GM10248 (cell line): ENCODE results near the gene CDYL.

ENCODE experiments used
- CTCF ChIA-PET: fragments of 300-600 bp; sonication (Branson Sonifier 250); formaldehyde crosslinking; extraction: SDS; loops from one replicate; lab custom pipeline; 2021; ENCODE audit warnings: antibody characterized with exemption; lab: Yijun Ruan, JAX
- POLR2A ChIA-PET: fragments of 350-650 bp; sonication (Branson Sonifier 250); formaldehyde crosslinking; extraction: SDS; loops from one replicate; lab custom pipeline; 2020; ENCODE audit warnings: antibody characterized with exemption; lab: Yijun Ruan, JAX
- DNase-seq: peaks from one replicate; pipeline ENCODE4 v3.0.0; 2012; ENCODE audit errors: extremely low spot score
- TF ChIP-seq, protein P1 (sequence below): IDR thresholded peaks from 2 replicates; pipeline ENCODE4 v1.5.1; 2012; ENCODE audit warnings: mild to moderate bottlenecking, low read depth; ENCODE audit errors: extremely low read depth, missing control alignments, control extremely low read depth

The CDYL gene

DNA sequence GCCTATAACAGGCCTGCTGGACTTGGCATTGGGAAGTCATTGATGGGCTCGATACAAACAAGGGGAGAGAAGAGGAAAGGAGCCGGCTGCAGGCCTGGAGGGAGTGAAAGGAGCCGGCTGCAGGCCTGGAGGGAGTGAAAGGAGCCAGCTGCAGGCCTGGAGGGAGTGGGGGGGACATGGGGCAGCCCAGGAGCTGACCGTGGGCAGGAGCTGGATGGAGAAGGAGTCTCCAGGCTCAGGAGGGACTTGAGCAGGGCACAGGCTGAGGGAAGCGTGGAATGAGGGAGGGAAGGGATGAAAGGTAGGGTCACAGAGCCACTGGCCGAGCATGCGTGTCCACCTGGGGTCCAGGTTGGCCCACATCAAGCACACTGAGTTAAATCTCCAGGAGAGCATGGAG is 195.6 kb downstream of the CDYL start:
- no peak for DNase-seq
- POLR2A ChIA-PET: no interaction called here
- TF ChIP-seq, protein P1, sequence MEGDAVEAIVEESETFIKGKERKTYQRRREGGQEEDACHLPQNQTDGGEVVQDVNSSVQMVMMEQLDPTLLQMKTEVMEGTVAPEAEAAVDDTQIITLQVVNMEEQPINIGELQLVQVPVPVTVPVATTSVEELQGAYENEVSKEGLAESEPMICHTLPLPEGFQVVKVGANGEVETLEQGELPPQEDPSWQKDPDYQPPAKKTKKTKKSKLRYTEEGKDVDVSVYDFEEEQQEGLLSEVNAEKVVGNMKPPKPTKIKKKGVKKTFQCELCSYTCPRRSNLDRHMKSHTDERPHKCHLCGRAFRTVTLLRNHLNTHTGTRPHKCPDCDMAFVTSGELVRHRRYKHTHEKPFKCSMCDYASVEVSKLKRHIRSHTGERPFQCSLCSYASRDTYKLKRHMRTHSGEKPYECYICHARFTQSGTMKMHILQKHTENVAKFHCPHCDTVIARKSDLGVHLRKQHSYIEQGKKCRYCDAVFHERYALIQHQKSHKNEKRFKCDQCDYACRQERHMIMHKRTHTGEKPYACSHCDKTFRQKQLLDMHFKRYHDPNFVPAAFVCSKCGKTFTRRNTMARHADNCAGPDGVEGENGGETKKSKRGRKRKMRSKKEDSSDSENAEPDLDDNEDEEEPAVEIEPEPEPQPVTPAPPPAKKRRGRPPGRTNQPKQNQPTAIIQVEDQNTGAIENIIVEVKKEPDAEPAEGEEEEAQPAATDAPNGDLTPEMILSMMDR: no peak
- CTCF ChIA-PET: no interaction called here

DNA sequence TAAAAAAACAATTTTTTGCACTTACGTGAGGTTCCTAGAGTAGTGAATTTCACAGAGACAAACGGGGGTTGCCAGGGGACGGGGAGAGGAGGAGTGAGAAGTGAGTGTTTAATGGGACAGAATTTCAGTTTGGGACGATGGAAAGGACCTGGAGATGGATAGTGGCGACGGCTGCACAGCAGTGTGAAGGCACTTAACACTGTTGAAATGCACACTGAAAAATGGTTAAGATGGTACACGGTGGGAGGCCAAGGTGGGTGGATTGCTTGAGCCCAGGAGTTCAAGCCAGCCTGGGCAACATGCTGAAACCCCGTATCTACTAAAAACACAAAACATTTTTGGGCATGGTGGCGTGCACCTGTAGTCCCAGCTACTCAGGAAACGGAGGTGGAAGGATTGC is 196.2 kb downstream of the CDYL start:
- TF ChIP-seq, protein P1: no peak
- ChIA-PET CTCF (no interaction called here), POLR2A (no interaction called here)
- DNase-seq: no peak

DNA sequence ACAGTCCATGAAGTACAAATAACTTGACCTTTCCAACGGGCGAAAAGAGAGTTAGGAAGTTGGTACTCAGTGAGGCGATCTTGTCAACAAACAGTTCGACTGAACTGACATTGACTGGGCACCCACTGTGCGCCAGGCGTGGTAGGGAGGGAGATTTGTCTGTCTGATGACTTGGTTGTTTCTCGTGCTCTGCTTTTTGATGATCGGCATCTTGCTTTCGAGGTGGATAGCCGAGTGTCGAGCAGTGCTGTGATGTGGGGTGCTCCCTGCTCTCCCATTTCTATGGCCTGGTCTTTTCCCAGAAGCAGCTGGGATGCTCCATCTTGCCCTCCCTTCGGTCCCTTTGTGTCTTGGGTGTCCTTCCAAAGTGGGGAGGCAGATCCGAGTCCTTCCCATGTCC is 197.2 kb downstream of the CDYL start:
- POLR2A ChIA-PET: no interaction called here
- TF ChIP-seq, protein P1: no peak
- CTCF ChIA-PET: interaction anchor here (1.2 kb wide), 1 partner anchor 10 kb away, joined by 3 read pairs; no protein-coding TSS in a partner anchor
- DNase-seq: no peak

DNA sequence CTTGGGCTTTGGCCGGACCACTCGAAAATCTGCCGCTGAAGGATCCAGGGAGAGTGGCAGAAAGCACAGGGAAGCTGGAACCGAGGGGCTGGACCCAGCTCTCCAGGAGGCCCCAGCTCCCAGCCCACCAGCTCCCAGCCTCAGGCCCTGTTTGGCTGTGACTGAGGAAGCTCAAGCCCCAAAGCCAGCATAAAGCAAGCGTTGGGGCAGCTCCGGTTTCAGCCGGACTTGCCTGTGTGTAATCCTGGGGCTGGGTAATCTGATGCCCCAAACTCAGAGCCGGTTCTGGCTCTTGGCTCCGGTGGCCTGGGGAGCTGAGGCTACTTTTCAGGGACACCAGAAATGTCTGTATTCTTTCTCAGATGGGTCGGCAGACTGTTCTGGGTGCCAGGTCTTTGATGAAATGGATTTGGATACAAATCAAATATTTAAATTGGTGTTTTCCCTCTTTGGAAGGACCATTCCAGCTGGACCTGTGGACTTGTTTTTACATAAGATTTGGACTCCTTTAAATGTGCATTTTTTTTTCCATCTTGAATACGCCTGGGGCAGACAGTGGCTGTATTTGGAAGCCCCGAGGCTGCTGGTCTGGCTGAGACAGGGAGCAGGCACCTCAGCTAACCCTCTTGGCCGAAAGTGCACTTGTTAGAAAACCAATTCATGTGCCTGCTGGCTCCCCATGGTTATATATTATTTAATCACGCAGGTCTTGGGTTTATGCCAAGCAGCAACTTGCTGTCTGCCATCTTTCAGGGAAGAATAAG is 198.0 kb downstream of the CDYL start:
- CTCF ChIA-PET: interaction anchor here (1.1 to 1.2 kb wide), 2 partner anchors 9 to 13 kb away, joined by 3 read pairs; no protein-coding TSS in a partner anchor
- POLR2A ChIA-PET: no interaction called here
- TF ChIP-seq, protein P1: no peak
- DNase-seq: no peak

DNA sequence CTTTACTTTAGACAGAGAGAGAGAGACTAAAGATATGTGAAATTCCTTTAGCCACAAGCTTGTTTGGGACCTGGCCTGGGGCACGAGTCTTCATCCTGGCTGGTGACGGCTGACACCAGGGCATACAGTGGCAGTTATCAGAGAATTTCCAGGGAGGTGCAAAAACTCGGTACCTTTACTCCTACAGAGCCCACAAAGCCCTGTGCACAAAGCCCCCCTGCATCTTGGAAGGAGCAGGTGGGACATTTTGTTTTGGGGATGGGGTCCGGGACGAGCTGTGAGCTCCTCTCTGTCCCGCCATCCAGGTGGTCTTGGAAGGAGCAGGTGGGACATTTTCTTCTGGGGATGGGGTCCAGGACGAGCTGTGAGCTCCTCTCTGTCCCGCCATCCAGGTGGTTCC is 198.8 kb downstream of the CDYL start:
- DNase-seq: no peak
- ChIA-PET POLR2A (no interaction called here), CTCF (interaction anchor here (1.1 kb wide), 1 partner anchor 12 kb away, joined by 3 read pairs; no protein-coding TSS in a partner anchor)
- TF ChIP-seq, protein P1: no peak

DNA sequence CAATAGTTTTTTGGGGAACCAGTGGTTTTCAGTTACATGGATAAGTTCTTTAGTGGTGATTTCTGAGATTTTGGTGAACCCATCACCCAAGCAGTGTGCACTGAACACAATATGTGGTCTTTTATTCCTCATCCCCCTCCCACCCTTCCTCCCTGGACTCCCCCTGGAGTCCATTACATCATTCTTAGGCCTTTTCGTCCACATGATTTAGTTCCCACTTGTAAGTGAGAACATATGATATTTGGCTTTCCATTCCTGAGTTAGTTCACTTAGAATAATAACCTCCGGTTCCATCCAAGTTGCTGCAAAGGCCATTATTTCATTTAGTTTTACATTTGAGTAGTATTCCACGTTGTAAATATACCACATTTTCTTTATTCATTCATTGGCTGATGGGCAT is 199.3 kb downstream of the CDYL start:
- CTCF ChIA-PET: interaction anchor here (1.1 kb wide), 1 partner anchor 11 kb away, joined by 3 read pairs; no protein-coding TSS in a partner anchor
- TF ChIP-seq, protein P1: no peak
- DNase-seq: no peak
- POLR2A ChIA-PET: no interaction called here

DNA sequence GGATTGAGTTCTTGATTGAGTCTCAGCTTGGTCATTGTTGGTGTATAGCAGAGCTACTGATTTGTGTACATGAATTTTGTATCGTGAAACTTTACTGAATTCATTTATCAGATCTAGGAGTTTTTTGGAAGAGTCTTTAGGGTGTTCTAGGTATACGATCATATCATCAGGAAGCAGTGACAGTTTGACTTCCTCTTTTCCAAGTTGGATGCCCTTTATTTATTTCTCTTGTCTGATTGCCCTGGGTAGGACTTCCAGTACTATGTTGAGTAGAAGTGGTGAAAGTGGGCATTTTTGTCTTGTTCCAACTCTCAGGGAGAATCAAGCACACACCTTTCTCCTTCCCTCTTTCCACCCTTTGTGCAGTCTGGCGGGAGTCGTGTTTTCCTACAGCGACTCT is 201.3 kb downstream of the CDYL start:
- DNase-seq: no peak

More for the DNA sequence above, 201.3 kb downstream of the CDYL start:
- ChIA-PET CTCF (no interaction called here), POLR2A (no interaction called here)
- TF ChIP-seq, protein P1: no peak
